Adipose tissue (tissue), 3 donors: ENCODE measurements around the gene RABEPK. TPM values are rescaled to one million over a fixed set of nuclear protein-coding genes. Genes with fewer than 3 reads are reported as not detected.

ENCODE experiments used
- H3K27ac ChIP-seq: one replicate; pipeline ENCODE4 v1.5.1; 2013; ENCODE audit warnings: low read depth, low read length
- WGBS, 3 donors: extraction: QIAGEN DNeasy Blood & Tissue Kit; methylation state at CpG; one replicate each; pipeline ENCODE4 v1.1.7; 2013; 5-methylcytosine and 5-hydroxymethylcytosine counted together
- polyA plus RNA-seq, 3 donors: library from polyadenylated mRNA; stranded (reverse); fragments of 200-250 nt; gene quantifications; one replicate each; pipeline ENCODE4 v1.2.3, GENCODE V29; 2013
- donor health status: healthy with polysubstance abuse.
- donor health status: Bipolar disorder and iron deficiency.
- donor health status: healthy.

Gene RABEPK
- polyA plus RNA-seq, 3 donors, result 13.7 to 22.5 (median 20.4) TPM

DNA sequence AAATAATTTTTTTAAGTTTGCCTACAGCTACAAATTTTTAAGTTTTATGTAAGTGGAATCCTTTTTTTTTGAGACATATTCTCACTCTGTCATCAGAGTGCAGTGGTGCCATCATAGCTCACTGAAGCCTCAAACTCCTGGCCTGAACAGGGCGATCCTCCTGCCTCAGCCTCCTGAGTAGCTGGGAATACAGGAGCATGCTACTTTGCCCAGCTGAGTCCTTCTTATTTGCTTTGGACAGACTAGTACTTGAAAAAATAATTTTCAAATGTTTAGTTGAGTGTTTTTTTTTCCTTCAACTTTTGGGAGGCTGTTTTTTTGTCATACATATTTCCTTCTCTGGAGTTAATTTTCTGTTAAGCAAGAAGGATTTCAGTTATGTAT is 68.7 kb downstream of the RABEPK start:
- WGBS, 3 donors, result 94 to 100% (median 94%) methylated on average over 1 of the region's 1 CpG
- H3K27ac ChIP-seq, result no peak overlapping the region

- no peak overlapping the region for H3K27ac ChIP-seq
- 76 to 82% (median 82%) methylated on average over 5 of the region's 5 CpGs for WGBS, 3 donors
Measured at GRCh38 chr9:125271081-125271480, 70.7 kb downstream of the RABEPK start.

DNA sequence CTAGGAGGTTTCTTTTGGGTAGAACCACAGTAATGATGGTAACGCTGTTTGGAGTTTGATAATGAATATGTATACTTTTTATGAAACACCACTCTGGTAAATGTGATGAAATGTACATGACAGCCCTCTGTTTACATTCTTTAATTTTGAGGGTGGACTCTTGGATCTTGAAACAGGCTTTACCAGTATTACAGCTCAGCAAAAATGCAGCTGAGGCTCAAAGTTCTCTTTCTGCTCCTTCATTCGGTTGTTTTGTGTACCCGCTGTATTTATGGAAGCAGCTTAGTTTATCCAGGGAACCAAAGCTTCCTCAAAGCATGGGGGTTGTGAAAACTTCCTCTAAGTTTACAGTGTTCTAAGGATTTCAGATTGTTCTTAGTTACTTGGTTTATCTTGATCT is 72.4 kb downstream of the RABEPK start:
- 46 to 59% (median 58%) methylated on average over 3 of the region's 3 CpGs for WGBS, 3 donors
- H3K27ac ChIP-seq, result no peak overlapping the region

- WGBS, 3 donors, result 95 to 97% (median 95%) methylated on average over 4 of the region's 4 CpGs
- no peak overlapping the region for H3K27ac ChIP-seq
Measured at GRCh38 chr9:125276771-125277170, 76.4 kb downstream of the RABEPK start.

DNA sequence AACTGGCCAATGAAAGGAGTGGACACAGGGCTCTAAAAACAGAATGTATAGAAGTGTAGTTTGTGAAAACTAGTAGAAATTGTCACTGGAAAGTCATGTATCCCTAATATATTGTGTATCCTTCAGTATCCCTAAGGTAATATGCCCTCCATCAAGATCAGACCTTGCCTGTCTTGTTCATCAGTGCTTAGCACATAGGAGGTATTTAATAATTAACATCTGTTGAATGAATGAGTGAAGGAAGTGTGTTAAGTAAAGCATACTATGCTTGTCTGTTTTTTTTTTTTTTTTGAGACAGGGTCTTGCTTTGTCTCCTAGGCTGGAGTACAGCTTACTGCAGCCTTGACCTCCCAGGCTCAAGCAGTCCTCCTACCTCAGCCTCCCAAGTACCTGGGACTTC is 77.1 kb downstream of the RABEPK start:
- H3K27ac ChIP-seq, result no peak overlapping the region

DNA sequence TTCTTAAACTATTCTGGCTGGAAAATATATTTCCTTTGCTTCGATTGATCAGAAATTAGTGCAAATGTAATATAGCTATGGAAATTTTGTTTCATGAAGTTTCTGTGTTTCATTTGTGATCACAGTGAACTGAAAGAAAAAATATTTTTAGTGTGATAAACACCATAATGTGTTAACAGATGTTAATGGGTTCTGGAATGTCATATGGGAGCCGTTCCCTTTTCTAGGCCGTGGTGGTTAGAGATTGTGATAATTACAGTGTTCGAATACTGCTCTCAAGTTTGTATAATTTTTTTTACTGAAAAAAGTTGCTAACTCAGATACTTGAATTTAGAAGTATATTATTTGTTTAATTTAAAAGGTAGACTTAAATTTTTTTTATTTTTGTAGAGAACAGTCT is 80.6 kb downstream of the RABEPK start:
- H3K27ac ChIP-seq, result no peak overlapping the region
- 65 to 67% (median 66%) methylated on average over 4 of the region's 4 CpGs for WGBS, 3 donors

Other genes starting within 250 kb of the RABEPK start
- gene SCAI, start 57.0 kb upstream of the RABEPK start, polyA plus RNA-seq, result 1 to 10 TPM in 1 of 3 donors, under 1 TPM in 2; 0.79 to 2.0 (median 0.84) TPM
- 10 to 100 TPM; 15.1 to 29.0 (median 23.8) TPM for gene PPP6C, start 10.7 kb upstream of the RABEPK start, polyA plus RNA-seq
- 100 to 1,000 TPM in 2 of 3 donors, 10 to 100 TPM in 1; 57.2 to 163 (median 157) TPM for gene HSPA5, start 40.8 kb downstream of the RABEPK start, polyA plus RNA-seq
- 10 to 100 TPM in 1 of 3 donors, 1 to 10 TPM in 2; 4.5 to 14.3 (median 6.2) TPM for gene GAPVD1, start 61.3 kb downstream of the RABEPK start, polyA plus RNA-seq